Liver (tissue), 9 donors: ENCODE results near the gene CD34. TPM values are rescaled to one million over a fixed set of nuclear protein-coding genes. Genes with fewer than 3 reads are reported as not detected.
A peak's percentile ranks its signal among the peaks of the same experiment; 100 is the strongest.

Experiments used
- DNase-seq: peaks from one replicate; pipeline ENCODE4 v3.0.0-alpha.2; 2017; ENCODE audit warnings: low spot score
- H3K27ac ChIP-seq, 2 donors: one replicate each; pipeline ENCODE4 v1.7.0; 2013; ENCODE audit warnings: inconsistent platforms in 2 of 2, low read length in 2 of 2, control low read depth in 1 of 2, low read depth in 1 of 2, mild to moderate bottlenecking in 1 of 2
- H3K27me3 ChIP-seq, 4 donors: one replicate each; pipeline versions ENCODE4 v1.6.1 to v1.7.0; 2013; ENCODE audit warnings: low read length in 3 of 4, inconsistent platforms in 1 of 4, mild to moderate bottlenecking in 1 of 4, moderate library complexity in 1 of 4; ENCODE audit not compliant: control insufficient read depth in 4 of 4, insufficient read depth in 4 of 4
- H3K36me3 ChIP-seq, 4 donors: one replicate each; pipeline versions ENCODE4 v1.6.1 to v1.7.0; 2013; ENCODE audit warnings: low read length in 3 of 4, mild to moderate bottlenecking in 3 of 4, low read depth in 1 of 4, moderate library complexity in 1 of 4; ENCODE audit not compliant: control insufficient read depth in 4 of 4, insufficient read depth in 3 of 4
- H3K4me1 ChIP-seq, 4 donors: one replicate each; pipeline versions ENCODE4 v1.6.1 to v1.7.0; 2013; ENCODE audit warnings: low read length in 3 of 4, mild to moderate bottlenecking in 3 of 4, moderate library complexity in 1 of 4; ENCODE audit not compliant: control insufficient read depth in 4 of 4, insufficient read depth in 4 of 4
- H3K4me3 ChIP-seq, 3 donors: one replicate each; pipeline versions ENCODE4 v1.6.1 to v1.7.0; 2013; ENCODE audit warnings: low read length in 3 of 3, control low read depth in 1 of 3, low read depth in 1 of 3, mild to moderate bottlenecking in 1 of 3
- H3K9ac ChIP-seq, 2 donors: one replicate each; pipeline ENCODE4 v1.7.0; 2013; ENCODE audit warnings: low read length in 2 of 2, mild to moderate bottlenecking in 2 of 2, moderate library complexity in 2 of 2, control low read depth in 1 of 2, low read depth in 1 of 2
- H3K9me3 ChIP-seq, 4 donors: one replicate each; pipeline versions ENCODE4 v1.6.1 to v1.7.0; 2013; ENCODE audit warnings: low read length in 3 of 4; ENCODE audit not compliant: control insufficient read depth in 4 of 4
- ATF3 ChIP-seq: IDR thresholded peaks from 2 replicates; pipeline ENCODE4 v1.6.1; 2016; ENCODE audit warnings: antibody characterized with exemption
- CTCF ChIP-seq: fragments of 150-350 bp; IDR thresholded peaks from 2 replicates; pipeline ENCODE4 v1.5.1; 2017; ENCODE audit warnings: improper control_type of control experiment, low read depth, low read length; ENCODE audit not compliant: missing input control
- EGR1 ChIP-seq, 2 donors: IDR thresholded peaks; 2 replicates each; pipeline ENCODE4 v1.6.1; 2016 to 2018; ENCODE audit warnings: antibody characterized with exemption in 2 of 2, low read depth in 2 of 2
- FOXA2 ChIP-seq: IDR thresholded peaks from 2 replicates; pipeline ENCODE4 v1.6.1; 2016; ENCODE audit warnings: antibody characterized with exemption
- GABPA ChIP-seq, 2 donors: IDR thresholded peaks in 1 of 2; conservative IDR thresholded peaks in 1 of 2; 2 replicates each; pipeline ENCODE4 v1.6.1; 2016; ENCODE audit warnings: antibody characterized with exemption in 2 of 2, mild to moderate bottlenecking in 1 of 2, moderate library complexity in 1 of 2
- HNF4A ChIP-seq, 2 donors: conservative IDR thresholded peaks; 2 replicates each; pipeline ENCODE4 v1.6.1; 2016; ENCODE audit warnings: antibody characterized with exemption in 2 of 2, mild to moderate bottlenecking in 2 of 2
- HNF4G ChIP-seq: IDR thresholded peaks from 2 replicates; pipeline ENCODE4 v1.6.1; 2016; ENCODE audit warnings: antibody characterized with exemption
- JUND ChIP-seq, 2 donors: IDR thresholded peaks; 2 replicates each; pipeline ENCODE4 v1.6.1; 2016; ENCODE audit warnings: antibody characterized with exemption in 2 of 2
- MAX ChIP-seq: IDR thresholded peaks from 2 replicates; pipeline ENCODE4 v1.6.1; 2016; ENCODE audit warnings: antibody characterized with exemption
- NR2F2 ChIP-seq: IDR thresholded peaks from 2 replicates; pipeline ENCODE4 v1.6.1; 2016; ENCODE audit warnings: antibody characterized with exemption
- RAD21 ChIP-seq, 2 donors: IDR thresholded peaks; 2 replicates each; pipeline ENCODE4 v1.6.1; 2016; ENCODE audit warnings: antibody characterized with exemption in 2 of 2, mild to moderate bottlenecking in 2 of 2
- REST ChIP-seq: IDR thresholded peaks from 2 replicates; pipeline ENCODE4 v1.6.1; 2016; ENCODE audit warnings: antibody characterized with exemption, mild to moderate bottlenecking
- RXRA ChIP-seq, 2 donors: IDR thresholded peaks; 2 replicates each; pipeline ENCODE4 v1.6.1; 2017 to 2018; ENCODE audit warnings: antibody characterized with exemption in 2 of 2, mild to moderate bottlenecking in 1 of 2
- SP1 ChIP-seq: IDR thresholded peaks from 2 replicates; pipeline ENCODE4 v1.6.1; 2018; ENCODE audit warnings: antibody characterized with exemption, mild to moderate bottlenecking
- TAF1 ChIP-seq: conservative IDR thresholded peaks from 2 replicates; pipeline ENCODE4 v1.6.1; 2016; ENCODE audit warnings: antibody characterized with exemption, mild to moderate bottlenecking
- ZBTB33 ChIP-seq: IDR thresholded peaks from 2 replicates; pipeline ENCODE4 v1.6.1; 2016; ENCODE audit warnings: antibody characterized with exemption
- WGBS: extraction: QIAGEN DNeasy Blood & Tissue Kit; methylation state at CpG from one replicate; pipeline ENCODE4 v1.1.7; 2013; 5-methylcytosine and 5-hydroxymethylcytosine counted together
- polyA plus RNA-seq, 2 donors: library from polyadenylated mRNA; stranded (reverse) in 1 of 2; unstranded in 1 of 2; fragments of 200-250 nt in 1 of 2; fragments of >200 nt in 1 of 2; fragmentation: Nextera tagmentation in 1 of 2; extraction: Ambion mirVana in 1 of 2; gene quantifications; one replicate each; pipeline versions ENCODE4 v1.2.1 to v1.2.3, GENCODE V29; 2013 to 2015
- total RNA-seq, 2 donors: library from RNA; depleted of rRNA; stranded (reverse); fragments of >200 nt; gene quantifications; one replicate each; pipeline ENCODE4 v1.2.3, GENCODE V29; 2014
- donor health status: healthy.
- donor health status: healthy.
- donor health status: healthy.
- donor health status: healthy.
- donor health status: healthy.

Gene CD34
- total and polyA plus RNA-seq, 4 donors = 1.5 to 4.0 (median 1.8) TPM

- Histone ChIP-seq H3K4me3 (peak overlapping the region in 1 of 3 donors; percentile 35), H3K36me3 (no peaks in the 10 kb centered on the region), H3K9me3 (no peaks in the 10 kb centered on the region), H3K27ac (peak overlapping the region; percentile 39 to 60), H3K27me3 (no peaks in the 10 kb centered on the region), H3K4me1 (peaks cover 0 to 25% (median 8%) of the 10 kb centered on the region in 4 donors), H3K9ac (peak overlapping the region; percentile 24 to 44)
- WGBS = 60% methylated on average over 2 of the region's 2 CpGs
- TF ChIP-seq HNF4A (conservative IDR thresholded peaks at IDR 0.05) = no peak
- no peak for TF ChIP-seq GABPA (IDR thresholded peaks at IDR 0.05 in 1 of 2, conservative IDR thresholded peaks at IDR 0.05 in 1 of 2)
- no peak for TF ChIP-seq TAF1
- no peak for TF ChIP-seq ZBTB33
- no peak for TF ChIP-seq RAD21 (IDR thresholded peaks at IDR 0.05)
- no peak for TF ChIP-seq CTCF
- TF ChIP-seq ATF3 = no peak
- no peak for TF ChIP-seq REST
- no peak for TF ChIP-seq MAX
- TF ChIP-seq SP1 = no peak
- no peak for TF ChIP-seq EGR1 (IDR thresholded peaks at IDR 0.05; ENCODE audit: low read depth in 2 of 2)
- TF ChIP-seq NR2F2 = no peak
- no peak for TF ChIP-seq RXRA (IDR thresholded peaks at IDR 0.05)
- no peak for TF ChIP-seq FOXA2
- no peak for TF ChIP-seq HNF4G
- no peak for TF ChIP-seq JUND (IDR thresholded peaks at IDR 0.05)
- no peak for DNase-seq
Measured at GRCh38 chr1:207883660-207884250, 27.2 kb downstream of the CD34 start.
